Activated CD4-positive, alpha-beta T cell treated with anti-CD3 and anti-CD28 coated beads, Interleukin-10, Interleukin-2, amounts not matched to agents 100 ng/mL and 50 ng/mL, durations not matched to agents 16 hours and 8 hours (primary cell): ENCODE results near the gene CAMKMT.

Experiments
- DNase-seq: peaks from one replicate; pipeline ENCODE4 v3.0.0-alpha.2; 2020

CAMKMT gene

GRCh38 chr2:44807201-44808025, 445.7 kb downstream of the CAMKMT start:
- no peak for DNase-seq

GRCh38 chr2:44810892-44811530, 449.3 kb downstream of the CAMKMT start:
- DNase-seq = no peak

GRCh38 chr2:44813165-44813564, 451.4 kb downstream of the CAMKMT start:
- no peak for DNase-seq

GRCh38 chr2:44813658-44814057, 451.9 kb downstream of the CAMKMT start:
- no peak for DNase-seq

GRCh38 chr2:44817256-44817655, 455.5 kb downstream of the CAMKMT start:
- DNase-seq = no peak

GRCh38 chr2:44817673-44818335, 456.1 kb downstream of the CAMKMT start:
- no peak for DNase-seq

GRCh38 chr2:44819061-44819460, 457.3 kb downstream of the CAMKMT start:
- DNase-seq = no peak

GRCh38 chr2:44821500-44821899, 459.8 kb downstream of the CAMKMT start:
- DNase-seq = no peak

GRCh38 chr2:44822174-44822573, 460.4 kb downstream of the CAMKMT start:
- no peak for DNase-seq
